Measurements from ENCODE around the gene EIF4E3.

Gene EIF4E3

DNA sequence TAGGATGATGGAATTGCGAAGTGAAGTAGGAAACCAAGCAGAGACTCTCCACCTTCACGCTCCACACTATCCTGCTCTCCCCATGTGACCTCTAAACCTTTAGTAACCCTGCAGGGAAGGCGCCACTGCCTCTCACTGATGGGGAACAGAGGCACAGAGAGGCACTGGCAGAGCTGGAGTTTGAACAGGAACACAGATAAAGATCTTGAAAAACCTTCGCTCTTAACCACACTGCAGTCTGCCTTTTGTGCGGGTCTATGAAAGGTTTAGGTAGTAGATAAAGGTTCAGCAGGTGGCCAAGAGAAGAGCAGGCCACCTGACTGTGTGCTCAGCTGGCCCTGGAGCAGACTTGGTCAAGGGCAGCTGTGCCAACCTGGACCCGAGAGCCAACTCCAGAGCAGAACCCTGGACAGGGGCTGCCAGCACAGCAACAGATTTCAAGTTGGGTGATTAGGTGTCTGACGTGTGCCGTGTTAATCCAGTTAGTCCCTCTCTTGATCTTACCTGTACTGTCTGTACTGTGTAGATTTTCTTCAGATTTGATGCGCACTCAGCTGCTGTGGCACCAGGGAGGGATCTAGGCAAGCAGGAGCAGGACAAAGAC, 15.2 kb downstream of the EIF4E3 start:
- ATAC-seq (no peak), DNase-seq (no peak)
- Mint-ChIP-seq H3K4me1 (peaks cover 43% of the 10 kb centered on the region), H3K27me3 (no peaks in the 10 kb centered on the region), H3K9me3 (no peaks in the 10 kb centered on the region), H3K4me3 (no peak overlapping the region), H3K27ac (no peak overlapping the region), H3K36me3 (ENCODE audit: low read depth) (no peaks in the 10 kb centered on the region)

DNA sequence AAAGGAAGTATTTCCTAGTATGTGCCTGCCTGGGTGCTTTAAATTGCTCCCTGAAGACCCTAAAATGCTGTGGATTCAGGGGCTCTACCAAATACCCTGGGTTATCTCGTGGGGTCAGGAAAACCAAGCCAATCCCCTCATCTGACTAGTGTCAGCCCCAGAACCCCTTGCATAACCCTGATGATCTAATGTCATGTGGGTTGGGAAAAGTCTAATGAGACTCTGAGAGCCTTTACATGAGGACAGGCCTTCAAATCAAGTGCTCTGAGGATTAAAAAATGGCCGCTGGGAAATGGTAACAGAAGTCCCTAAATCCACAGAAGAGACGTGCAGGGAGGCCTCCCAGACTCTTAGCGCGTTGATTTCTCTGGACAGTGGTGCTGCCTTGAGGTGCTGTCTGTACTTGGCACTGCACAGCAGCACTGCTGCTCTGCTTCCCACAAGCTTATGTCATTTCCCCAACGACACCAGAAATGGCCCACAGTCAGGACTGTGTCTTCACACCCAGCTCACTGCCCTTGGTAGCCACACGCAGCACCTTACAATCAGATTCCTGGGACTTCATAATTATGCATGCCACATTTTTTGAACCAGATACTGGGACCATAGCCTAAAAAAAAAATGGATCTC, 16.6 kb downstream of the EIF4E3 start:
- H3K27me3 Mint-ChIP-seq: no peaks in the 10 kb centered on the region
- no peaks in the 10 kb centered on the region for H3K9me3 Mint-ChIP-seq
- no peak overlapping the region for H3K27ac Mint-ChIP-seq
- ATAC-seq (no peak), DNase-seq (no peak)
- H3K4me3 Mint-ChIP-seq: no peak overlapping the region
- peaks cover 43% of the 10 kb centered on the region for H3K4me1 Mint-ChIP-seq
- H3K36me3 Mint-ChIP-seq (ENCODE audit: low read depth): peaks cover 2% of the 10 kb centered on the region

DNA sequence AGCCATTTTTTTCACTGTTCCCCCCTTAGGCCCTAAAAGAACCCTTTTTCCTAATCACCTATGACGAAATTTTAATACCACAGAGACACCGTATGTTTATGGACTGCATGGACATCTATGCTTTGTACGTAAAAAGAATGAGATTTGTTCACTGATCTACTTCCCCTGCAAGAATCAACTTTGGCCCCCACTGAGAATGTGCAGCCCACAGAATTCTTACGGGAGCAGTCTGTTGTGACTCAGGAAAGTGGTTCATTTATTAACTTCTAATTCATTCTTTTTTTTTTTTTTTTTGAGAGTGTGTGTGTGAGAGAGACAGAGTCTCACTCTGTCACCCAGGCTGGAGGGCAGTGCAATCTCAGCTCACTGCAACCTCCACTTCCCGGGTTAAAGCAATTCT, 17.6 kb downstream of the EIF4E3 start:
- ATAC-seq (no peak), DNase-seq (no peak)
- Mint-ChIP-seq H3K27ac (no peak overlapping the region), H3K9me3 (no peaks in the 10 kb centered on the region), H3K4me1 (peaks cover 45% of the 10 kb centered on the region), H3K36me3 (ENCODE audit: low read depth) (peaks cover 2% of the 10 kb centered on the region), H3K27me3 (no peaks in the 10 kb centered on the region), H3K4me3 (no peak overlapping the region)

DNA sequence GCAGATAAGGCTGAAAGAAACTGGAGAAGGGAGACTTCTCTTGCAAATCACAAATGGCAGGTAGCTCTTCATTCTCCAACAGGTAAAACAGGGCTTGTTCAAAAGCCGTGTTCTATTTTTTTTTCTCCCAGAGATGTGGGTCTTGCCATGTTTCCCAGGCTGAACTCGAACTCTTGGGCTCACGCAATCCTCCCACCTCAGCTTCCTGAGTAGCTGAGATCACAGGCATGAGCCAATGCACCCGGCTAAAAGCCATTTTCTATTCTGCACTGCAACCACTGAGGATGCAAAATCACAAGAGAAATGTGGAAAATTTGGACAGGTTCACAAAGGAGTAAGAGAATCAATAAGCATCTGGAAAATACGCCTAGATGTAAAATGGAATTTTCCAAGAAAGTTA, 19.5 kb downstream of the EIF4E3 start:
- H3K4me3 Mint-ChIP-seq: no peak overlapping the region
- no peak overlapping the region for H3K27ac Mint-ChIP-seq
- H3K4me1 Mint-ChIP-seq: peaks cover 55% of the 10 kb centered on the region
- H3K36me3 Mint-ChIP-seq (ENCODE audit: low read depth): peaks cover 10% of the 10 kb centered on the region
- H3K27me3 Mint-ChIP-seq: no peaks in the 10 kb centered on the region
- DNase-seq (no peak), ATAC-seq (no peak)
- H3K9me3 Mint-ChIP-seq: no peaks in the 10 kb centered on the region

DNA sequence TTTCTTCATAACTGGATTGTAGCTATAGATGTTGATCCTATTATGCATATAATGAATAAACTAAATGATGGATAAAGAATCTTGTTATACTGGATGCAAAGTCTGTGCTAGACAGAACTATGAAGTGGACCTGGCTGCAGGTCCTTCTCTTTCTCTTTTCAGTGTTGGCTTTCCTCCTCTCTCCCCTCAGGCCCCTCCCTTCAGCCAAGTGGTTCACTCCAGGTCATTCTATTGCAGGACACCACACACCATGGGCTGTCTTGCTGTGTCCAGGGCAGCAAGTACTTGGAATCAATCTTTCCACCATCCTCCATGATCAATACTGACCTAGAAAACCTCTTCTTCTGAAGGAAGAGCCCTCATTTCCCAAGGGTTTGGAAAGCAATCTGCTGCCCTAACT, 20.3 kb downstream of the EIF4E3 start:
- no peaks in the 10 kb centered on the region for H3K9me3 Mint-ChIP-seq
- peaks cover 49% of the 10 kb centered on the region for H3K4me1 Mint-ChIP-seq
- H3K36me3 Mint-ChIP-seq (ENCODE audit: low read depth): peaks cover 10% of the 10 kb centered on the region
- ATAC-seq (no peak), DNase-seq (no peak)
- peak overlapping the region; percentile 47 for H3K27ac Mint-ChIP-seq
- H3K4me3 Mint-ChIP-seq: no peak overlapping the region
- no peaks in the 10 kb centered on the region for H3K27me3 Mint-ChIP-seq

DNA sequence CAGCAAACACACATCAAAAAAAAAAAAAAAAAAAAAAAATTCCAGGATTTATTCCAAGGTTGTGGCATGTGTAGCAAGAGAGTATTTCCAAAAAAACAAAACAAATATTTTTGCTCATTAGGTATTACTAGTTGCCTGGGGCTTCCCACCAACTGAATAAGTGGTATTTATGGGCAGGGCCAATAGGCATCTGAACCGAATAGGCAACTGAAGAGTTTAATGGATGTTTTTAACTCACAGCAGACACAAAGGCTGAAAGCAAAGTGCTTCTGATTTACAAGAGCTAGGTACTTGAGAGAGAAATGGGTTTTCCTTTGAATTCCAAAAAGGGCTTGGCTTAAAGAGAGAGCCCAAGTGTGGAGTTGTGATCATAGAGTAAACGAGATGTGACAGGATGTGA, 21.4 kb downstream of the EIF4E3 start:
- H3K9me3 Mint-ChIP-seq: no peaks in the 10 kb centered on the region
- H3K36me3 Mint-ChIP-seq (ENCODE audit: low read depth): peaks cover 13% of the 10 kb centered on the region
- peaks cover 47% of the 10 kb centered on the region for H3K4me1 Mint-ChIP-seq
- DNase-seq (no peak), ATAC-seq (no peak)
- H3K27me3 Mint-ChIP-seq: no peaks in the 10 kb centered on the region
- peak overlapping the region; percentile 67 for H3K27ac Mint-ChIP-seq
- no peak overlapping the region for H3K4me3 Mint-ChIP-seq

DNA sequence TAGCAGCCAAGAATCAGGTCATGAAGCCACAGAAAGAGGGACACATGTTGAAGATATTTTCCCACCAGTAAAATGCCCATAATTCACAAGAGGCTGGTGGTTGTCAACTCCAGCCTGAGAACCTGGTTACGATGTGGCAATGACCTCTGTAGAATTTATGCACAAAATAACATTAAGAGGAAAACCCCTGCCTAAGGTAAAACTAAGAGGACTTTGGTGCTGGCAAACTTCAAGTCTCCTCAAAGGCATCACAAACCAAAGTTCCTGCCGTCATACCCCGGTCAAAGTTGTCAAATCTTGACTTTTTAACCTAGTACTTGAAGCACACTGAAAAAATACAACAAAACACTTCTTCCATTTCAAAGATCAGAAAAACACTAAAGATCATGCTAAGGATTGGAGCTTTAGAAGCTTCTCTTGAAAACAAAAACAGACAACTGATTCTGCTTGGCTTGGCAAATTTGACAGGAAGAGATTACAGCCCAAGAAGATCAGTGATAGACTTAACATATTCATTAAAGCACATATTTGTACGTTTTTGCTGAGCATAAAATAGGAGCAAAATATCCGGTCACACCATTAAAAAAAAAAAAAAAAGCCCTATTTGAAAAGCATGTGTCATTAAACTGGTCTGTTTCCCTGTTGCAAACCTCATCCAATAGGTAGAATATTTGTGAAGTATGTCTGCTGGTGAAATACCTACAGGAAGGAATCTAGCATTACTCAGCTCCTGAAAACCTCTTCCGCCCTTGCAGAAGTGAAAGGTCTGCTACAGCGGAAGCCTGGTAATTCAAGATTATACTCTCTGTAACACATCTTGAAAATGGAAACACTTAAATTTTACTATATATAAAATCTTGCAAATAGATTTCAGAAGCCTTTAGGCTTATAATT, 22.8 kb downstream of the EIF4E3 start:
- Mint-ChIP-seq H3K9me3 (no peaks in the 10 kb centered on the region), H3K4me1 (peaks cover 45% of the 10 kb centered on the region), H3K36me3 (ENCODE audit: low read depth) (peaks cover 21% of the 10 kb centered on the region), H3K4me3 (peak overlapping the region; percentile 66), H3K27ac (peak overlapping the region; percentile 93), H3K27me3 (no peaks in the 10 kb centered on the region)
- DNase-seq (no peak), ATAC-seq (peak; percentile 93)

DNA sequence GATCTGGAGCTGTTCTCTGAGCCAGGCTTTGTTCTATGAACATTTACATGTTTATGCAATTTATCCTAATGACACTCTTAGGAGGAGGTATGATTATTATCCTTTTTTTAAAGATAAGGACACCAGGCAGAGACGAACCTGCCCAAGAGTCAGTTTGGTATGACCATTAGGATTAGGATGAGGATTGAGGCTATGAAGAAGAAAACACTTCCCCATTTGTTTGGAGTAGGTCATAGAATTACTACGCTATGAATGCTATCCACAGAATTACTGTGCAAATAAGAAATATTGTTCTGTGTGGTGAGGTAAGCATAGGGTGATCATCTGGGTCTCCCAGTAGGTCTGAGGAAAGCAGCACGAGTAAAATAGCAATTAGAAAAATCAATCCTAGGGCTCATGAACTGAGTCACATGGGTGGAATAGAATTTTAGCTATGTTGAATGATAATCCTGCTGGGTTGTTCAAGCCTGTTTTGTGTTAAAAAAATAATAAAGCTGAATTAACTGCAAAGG, 23.9 kb downstream of the EIF4E3 start:
- H3K36me3 Mint-ChIP-seq (ENCODE audit: low read depth): peaks cover 21% of the 10 kb centered on the region
- no peaks in the 10 kb centered on the region for H3K9me3 Mint-ChIP-seq
- no peak overlapping the region for H3K4me3 Mint-ChIP-seq
- H3K4me1 Mint-ChIP-seq: peaks cover 45% of the 10 kb centered on the region
- ATAC-seq (no peak), DNase-seq (no peak)
- peak overlapping the region; percentile 93 for H3K27ac Mint-ChIP-seq
- no peaks in the 10 kb centered on the region for H3K27me3 Mint-ChIP-seq

DNA sequence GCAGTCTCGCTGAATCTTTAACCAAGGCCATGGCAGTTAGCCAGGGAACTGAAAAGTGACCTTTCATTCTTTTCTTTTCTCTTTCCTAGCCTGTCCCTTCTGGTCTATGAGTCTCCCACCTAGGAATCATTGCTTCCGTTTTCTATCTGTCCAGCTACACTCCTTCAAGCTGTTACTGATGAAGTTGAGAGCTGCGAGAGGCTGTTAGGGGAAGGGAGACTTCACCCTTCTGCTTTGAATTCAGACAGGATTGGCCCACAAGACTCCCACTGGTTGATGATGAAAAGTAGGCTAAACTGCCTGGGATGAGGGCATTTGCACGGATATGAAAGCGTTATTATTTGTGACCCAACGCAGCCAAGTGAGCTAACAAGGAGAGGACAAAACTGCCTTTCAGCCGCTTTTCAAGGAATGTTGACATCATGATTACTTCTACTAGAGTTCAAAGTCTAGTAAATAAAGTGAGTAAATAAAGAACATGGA, 30.2 kb downstream of the EIF4E3 start:
- DNase-seq (no peak), ATAC-seq (no peak)
- H3K36me3 Mint-ChIP-seq (ENCODE audit: low read depth): peaks cover 12% of the 10 kb centered on the region
- peaks cover 4% of the 10 kb centered on the region for H3K4me1 Mint-ChIP-seq
- no peaks in the 10 kb centered on the region for H3K27me3 Mint-ChIP-seq
- H3K27ac Mint-ChIP-seq: no peak overlapping the region
- H3K4me3 Mint-ChIP-seq: no peak overlapping the region
- no peaks in the 10 kb centered on the region for H3K9me3 Mint-ChIP-seq

DNA sequence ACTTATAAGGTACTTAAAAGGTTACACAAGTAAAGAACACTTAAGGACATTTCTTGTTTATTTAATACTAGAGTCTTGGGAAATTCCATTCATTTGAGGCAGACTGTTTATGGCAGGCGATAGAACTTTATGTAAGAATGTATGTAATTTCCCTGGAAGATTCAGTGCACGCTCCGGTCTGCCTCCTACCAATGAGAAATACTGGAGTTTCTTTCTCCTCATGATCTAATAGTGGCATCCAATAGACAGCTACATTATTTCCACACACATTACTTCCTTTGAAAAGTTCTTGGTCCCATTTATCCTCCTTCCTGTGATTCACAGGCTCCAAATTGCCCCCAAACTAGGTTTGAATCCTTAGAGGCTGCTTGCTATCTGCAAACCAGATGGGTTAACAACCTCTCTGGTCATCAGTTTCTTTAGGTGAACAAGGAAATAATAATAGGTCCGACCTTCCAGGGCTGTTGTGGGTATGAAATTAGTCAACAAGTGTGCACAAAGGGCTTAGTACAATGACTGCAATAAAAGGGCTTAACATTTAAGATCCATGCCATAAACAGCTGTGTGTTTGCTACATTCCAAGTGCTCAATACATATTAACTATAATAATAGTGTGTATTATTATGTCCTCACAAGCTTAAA, 30.7 kb downstream of the EIF4E3 start:
- Mint-ChIP-seq H3K4me3 (no peak overlapping the region), H3K4me1 (peaks cover 4% of the 10 kb centered on the region), H3K27ac (no peak overlapping the region), H3K27me3 (no peaks in the 10 kb centered on the region), H3K36me3 (ENCODE audit: low read depth) (peaks cover 14% of the 10 kb centered on the region), H3K9me3 (no peaks in the 10 kb centered on the region)
- no peak for ATAC-seq
- no peak for DNase-seq

DNA sequence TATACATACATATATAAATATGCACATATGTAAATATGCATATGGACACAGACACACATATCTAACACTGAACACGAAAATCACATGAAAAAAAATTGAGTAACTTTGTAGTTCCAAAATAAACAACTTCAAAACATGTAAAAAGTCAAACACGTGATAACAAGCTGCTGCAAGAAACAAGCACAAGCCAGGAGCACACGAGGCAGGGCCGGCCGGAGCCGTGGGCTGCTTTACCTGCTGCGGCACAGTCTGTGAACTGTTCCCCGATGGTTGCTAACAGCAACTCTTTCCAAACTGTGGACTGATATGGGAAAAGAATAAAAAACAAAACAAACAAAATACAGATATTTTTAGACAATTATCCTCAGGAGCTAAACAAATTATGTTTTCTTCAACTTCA, 31.6 kb downstream of the EIF4E3 start:
- Mint-ChIP-seq H3K4me1 (peaks cover 11% of the 10 kb centered on the region), H3K36me3 (ENCODE audit: low read depth) (peaks cover 18% of the 10 kb centered on the region), H3K27me3 (no peaks in the 10 kb centered on the region), H3K9me3 (no peaks in the 10 kb centered on the region), H3K27ac (no peak overlapping the region), H3K4me3 (no peak overlapping the region)
- no peak for DNase-seq
- ATAC-seq: no peak

DNA sequence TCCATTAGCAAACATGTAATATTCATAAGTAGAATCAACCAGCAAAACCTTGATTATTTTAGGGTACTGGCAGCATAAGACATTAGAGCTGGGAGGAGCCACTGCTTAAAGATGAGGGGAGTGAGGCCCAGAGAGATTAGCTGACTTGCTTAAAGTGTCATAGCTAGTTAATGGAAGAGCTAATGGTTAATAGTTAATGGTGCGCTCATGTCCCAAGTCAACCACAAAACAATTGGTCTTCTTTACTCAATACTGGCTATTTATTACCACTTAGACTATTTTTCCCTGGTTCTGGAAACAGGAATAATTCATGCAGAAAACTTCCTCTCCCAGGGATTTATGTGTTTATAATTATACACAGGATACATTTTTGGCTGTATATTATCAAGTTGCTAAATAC, 33.1 kb downstream of the EIF4E3 start:
- no peak for DNase-seq

DNA sequence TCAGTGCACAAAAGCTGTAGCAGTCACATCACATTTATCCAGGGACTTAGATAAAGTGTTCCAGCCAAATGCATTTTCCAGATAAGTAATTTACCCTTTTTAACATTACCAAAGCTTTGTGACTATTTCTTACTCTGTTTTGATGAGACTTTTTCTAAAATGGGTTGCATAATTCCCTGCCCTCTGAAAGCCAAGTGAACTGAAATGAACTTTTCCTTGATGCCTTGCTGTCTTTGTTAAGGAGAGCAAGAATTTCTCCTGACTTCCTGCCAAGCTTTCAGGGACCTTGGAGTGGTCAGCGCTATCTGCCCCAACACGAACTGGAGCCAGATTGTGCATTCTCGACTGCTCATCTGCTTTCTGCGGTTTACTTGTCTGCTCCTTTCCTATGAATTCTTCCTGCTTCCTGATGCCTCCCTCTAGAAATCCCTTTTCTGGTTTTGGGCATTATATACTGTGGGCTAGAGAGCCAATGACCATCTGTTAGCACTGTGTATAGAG, 34.8 kb downstream of the EIF4E3 start:
- no peak overlapping the region for H3K27ac Mint-ChIP-seq
- no peaks in the 10 kb centered on the region for H3K27me3 Mint-ChIP-seq
- peaks cover 16% of the 10 kb centered on the region for H3K4me1 Mint-ChIP-seq
- DNase-seq: no peak
- peaks cover 16% of the 10 kb centered on the region for H3K36me3 Mint-ChIP-seq (ENCODE audit: low read depth)
- H3K9me3 Mint-ChIP-seq: no peaks in the 10 kb centered on the region
- no peak for ATAC-seq
- no peak overlapping the region for H3K4me3 Mint-ChIP-seq

More for the DNA sequence above, 33.1 kb downstream of the EIF4E3 start:
- Mint-ChIP-seq H3K27ac (no peak overlapping the region), H3K4me1 (peaks cover 16% of the 10 kb centered on the region), H3K27me3 (no peaks in the 10 kb centered on the region), H3K4me3 (no peak overlapping the region), H3K9me3 (no peaks in the 10 kb centered on the region), H3K36me3 (ENCODE audit: low read depth) (peaks cover 13% of the 10 kb centered on the region)
- ATAC-seq: no peak

DNA sequence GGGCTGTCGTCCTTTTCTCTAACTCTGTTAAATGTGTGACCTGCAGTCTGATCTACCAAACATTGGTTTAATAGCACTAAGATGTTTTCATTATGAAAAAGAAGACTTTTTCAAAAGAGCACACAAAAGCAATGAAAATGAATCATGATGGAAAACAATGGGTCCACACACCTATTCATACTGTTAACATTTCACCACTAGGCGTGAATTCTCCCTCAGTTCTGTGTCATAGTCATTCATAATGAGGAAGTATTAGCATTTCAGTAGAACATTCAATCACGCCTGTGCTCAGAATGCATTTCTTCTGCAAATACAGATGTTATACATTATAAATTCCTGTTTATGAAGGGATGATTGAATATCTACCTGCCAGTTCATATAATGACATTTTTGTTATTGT, 35.9 kb downstream of the EIF4E3 start:
- no peak overlapping the region for H3K4me3 Mint-ChIP-seq
- no peaks in the 10 kb centered on the region for H3K9me3 Mint-ChIP-seq
- H3K27ac Mint-ChIP-seq: no peak overlapping the region
- ATAC-seq (peak; percentile 85), DNase-seq (no peak)
- no peaks in the 10 kb centered on the region for H3K27me3 Mint-ChIP-seq
- H3K36me3 Mint-ChIP-seq (ENCODE audit: low read depth): peaks cover 19% of the 10 kb centered on the region
- peaks cover 16% of the 10 kb centered on the region for H3K4me1 Mint-ChIP-seq

All from activated naive CD8-positive, alpha-beta T cell treated with anti-CD3 and anti-CD28 coated beads, Interleukin-2, amount 50 U/mL, for 24 hours (primary cell).